GM12878 (cell line): ENCODE results near the gene TMEM86A. TPM values are rescaled to one million over a fixed set of nuclear protein-coding genes. Genes with fewer than 3 reads are reported as not detected.

Experiments
- ATAC-seq: fragments of 200-7000 bp; cut with Tn5 transposase; 3 replicates; pipeline ENCODE4 v1.9.1; 2020; ENCODE audit warnings: mild to moderate bottlenecking, moderate library complexity
- BruUV-seq: library from RNA; stranded (reverse); fragments of 400-500 nt; replicated peaks from 2 replicates; lab custom pipeline; 2021; lab: Mats Ljungman, UMichigan
- CTCF ChIA-PET: fragments of 300-600 bp; sonication (Branson Sonifier 250); formaldehyde crosslinking; extraction: SDS; loops from one replicate; lab custom pipeline; 2021; ENCODE audit warnings: inconsistent platforms; lab: Yijun Ruan, JAX
- POLR2A ChIA-PET: fragments of 350-600 bp; formaldehyde crosslinking; extraction: SDS; loops from one replicate; lab custom pipeline; 2021; ENCODE audit warnings: inconsistent platforms; lab: Charles Lee
- RAD21 ChIA-PET: fragments of 300-600 bp; sonication (Branson Sonifier 250); formaldehyde crosslinking; loops from one replicate; lab custom pipeline; 2023; ENCODE audit warnings: antibody characterized with exemption; ENCODE audit not compliant: unreplicated experiment; lab: Charles Lee
- SMC1A ChIA-PET: fragments of 300-600 bp; sonication (Branson Sonifier 250); formaldehyde crosslinking; loops from one replicate; lab custom pipeline; 2023; ENCODE audit not compliant: unreplicated experiment, uncharacterized antibody; lab: Charles Lee
- DNase-seq: peaks from one replicate; pipeline ENCODE4 v3.0.0-alpha.2; 2011; ENCODE audit warnings: low read depth, low spot score
- FAIRE-seq: peaks from 3 replicates; lab custom pipeline; 2011; peaks lifted over from hg19 to GRCh38; lab: Jason Lieb, UNC
- H2AFZ ChIP-seq: 2 replicates; pipeline ENCODE4 v1.6.0; 2011; ENCODE audit warnings: low read depth, low read length, control low read depth; ENCODE audit not compliant: control insufficient read depth
- H3K27ac ChIP-seq: 2 replicates; pipeline ENCODE4 v1.5.1; 2011; ENCODE audit warnings: control low read depth; ENCODE audit not compliant: control insufficient read depth, insufficient read depth
- H3K27me3 ChIP-seq, 2 experiments: replicated peaks in 1 of 2; 2 replicates each; pipeline versions ENCODE4 v1.6.0 to v1.6.1; 2011; ENCODE audit warnings: low read length in 1 of 2; ENCODE audit not compliant: control insufficient read depth in 2 of 2, insufficient read depth in 2 of 2
- H3K36me3 ChIP-seq, 2 experiments: 2 replicates each; pipeline ENCODE4 v1.5.1; 2011; ENCODE audit warnings: low read length in 1 of 2; ENCODE audit not compliant: control insufficient read depth in 2 of 2, insufficient read depth in 2 of 2
- H3K4me1 ChIP-seq: 2 replicates; pipeline ENCODE4 v1.6.1; 2011; ENCODE audit warnings: mild to moderate bottlenecking, low read length, moderate library complexity, mixed read lengths; ENCODE audit not compliant: control insufficient read depth, insufficient read depth
- H3K4me2 ChIP-seq: 2 replicates; pipeline ENCODE4 v1.6.0; 2011; ENCODE audit warnings: control low read depth; ENCODE audit not compliant: control insufficient read depth, insufficient read depth
- H3K4me3 ChIP-seq: fragments of 200-600 bp; sonication (generic); 2 replicates; pipeline ENCODE4 v1.5.1; 2016
- H3K79me2 ChIP-seq: 2 replicates; pipeline ENCODE4 v1.6.0; 2011; ENCODE audit warnings: low read length; ENCODE audit not compliant: control insufficient read depth, insufficient read depth
- H3K9ac ChIP-seq: 2 replicates; pipeline ENCODE4 v1.8.0; 2011; ENCODE audit warnings: low read length, control low read depth, mixed read lengths; ENCODE audit not compliant: control insufficient read depth, insufficient read depth
- H3K9me3 ChIP-seq: replicated peaks from 3 replicates; pipeline ENCODE4 v1.5.1; 2011; ENCODE audit warnings: mild to moderate bottlenecking, low read length; ENCODE audit not compliant: control insufficient read depth, insufficient read depth
- H4K20me1 ChIP-seq: 2 replicates; pipeline ENCODE4 v1.6.0; 2011; ENCODE audit not compliant: control insufficient read depth, insufficient read depth
- CREB1 ChIP-seq: IDR thresholded peaks from 2 replicates; pipeline ENCODE4 v1.6.1; 2012; ENCODE audit warnings: low read depth, mild to moderate bottlenecking, inconsistent platforms
- IKZF2 ChIP-seq, 2 experiments: fragments of 450-650 bp; IDR thresholded peaks; 2 replicates each; pipeline ENCODE4 v1.6.1; 2017; ENCODE audit warnings: mild to moderate bottlenecking in 2 of 2, moderate library complexity in 2 of 2
- IRF4 ChIP-seq: IDR thresholded peaks from 2 replicates; pipeline ENCODE4 v1.6.1; 2011; ENCODE audit warnings: low read depth, low read length
- NFYB ChIP-seq: IDR thresholded peaks from 2 replicates; pipeline ENCODE4 v1.6.1; 2011; ENCODE audit warnings: low read depth, mild to moderate bottlenecking, low read length, improper control_type of control experiment, moderate library complexity; ENCODE audit not compliant: insufficient read depth
- REST ChIP-seq: IDR thresholded peaks from 2 replicates; pipeline ENCODE4 v1.6.1; 2012; ENCODE audit warnings: mild to moderate bottlenecking, low read depth, low read length
- SIX5 ChIP-seq: IDR thresholded peaks from 2 replicates; pipeline ENCODE4 v1.6.1; 2011; ENCODE audit warnings: mild to moderate bottlenecking, low read depth, low read length, moderate library complexity; ENCODE audit not compliant: severe bottlenecking
- SMAD5 ChIP-seq: IDR thresholded peaks from 2 replicates; pipeline ENCODE4 v1.6.1; 2016; ENCODE audit warnings: antibody characterized with exemption, low read depth
- SUPT20H ChIP-seq: IDR thresholded peaks from 2 replicates; pipeline ENCODE4 v1.6.1; 2011; ENCODE audit warnings: low read depth, mild to moderate bottlenecking, low read length, moderate library complexity, borderline replicate concordance; ENCODE audit not compliant: control insufficient read depth
- TAF1 ChIP-seq: IDR thresholded peaks from 2 replicates; pipeline ENCODE4 v1.6.1; 2011; ENCODE audit warnings: mild to moderate bottlenecking, low read depth, low read length, borderline replicate concordance
- ZNF217 ChIP-seq: fragments of 450-650 bp; IDR thresholded peaks from 2 replicates; pipeline ENCODE4 v1.6.1; 2017; ENCODE audit warnings: antibody characterized with exemption, mild to moderate bottlenecking
- WGBS: methylation state at CpG from one replicate; pipeline ENCODE4 v1.1.6; 2016; ENCODE audit warnings: low lambda C conversion rate; ENCODE audit not compliant: insufficient replicate concordance, insufficient coverage; ENCODE audit errors: missing lambda C conversion rate; 5-methylcytosine and 5-hydroxymethylcytosine counted together
- in situ Hi-C: fragments of 300-500 bp; cut with MboI; formaldehyde crosslinking; loops from 9 replicates; pipeline ENCODE4 v1.14.3; 2018; ENCODE audit warnings: mixed read lengths
- intact Hi-C: fragments of 100-400 bp; cut with micrococcal nuclease; formaldehyde crosslinking; loops from one replicate; pipeline ENCODE4 v1.14.2; 2022; ENCODE audit not compliant: unreplicated experiment
- polyA plus RNA-seq, 11 experiments: library from polyadenylated mRNA; depleted of rRNA in 4 of 11; unstranded in 6 of 11; stranded (reverse) in 5 of 11; fragments of >200 nt; fragmentation: Nextera tagmentation in 4 of 11; fragmentation: Illumina TruSeq in 1 of 11; extraction: Ambion mirVana in 4 of 11; extraction: Trizol in 1 of 11; gene quantifications; 1 replicate in 1 of 11; 2 replicates in 10 of 11; pipeline versions ENCODE4 v1.2.1 to v1.2.3, GENCODE V29; 2011 to 2016; ENCODE audit warnings: inconsistent platforms in 2 of 11, missing spikeins in 2 of 11, low read depth in 1 of 11
- total RNA-seq, 4 experiments: library from RNA; depleted of rRNA in 3 of 4; stranded (reverse); fragments of >200 nt in 3 of 4; fragmentation: Illumina TruSeq in 1 of 4; extraction: Trizol in 1 of 4; gene quantifications; 2 replicates each; pipeline versions ENCODE4 v1.2.1 to v1.2.3, GENCODE V29; 2013 to 2021
- TF ChIP-seq, protein P1 (sequence below): fragments of 450-650 bp; IDR thresholded peaks from 2 replicates; pipeline ENCODE4 v1.6.1; 2018; ENCODE audit warnings: borderline replicate concordance, mild to moderate bottlenecking; ENCODE audit not compliant: partially characterized antibody
- TF ChIP-seq, protein P2 (sequence below): IDR thresholded peaks from 2 replicates; pipeline ENCODE4 v1.6.1; 2012; ENCODE audit warnings: low read length, inconsistent platforms
- TF ChIP-seq, protein P3 (sequence below): fragments of 450-650 bp; formaldehyde crosslinking; IDR thresholded peaks from 2 replicates; pipeline ENCODE4 v1.5.0; 2022; ENCODE audit warnings: mild to moderate bottlenecking, missing genetic modification characterization

Gene TMEM86A
- total and polyA plus RNA-seq, 10 of the 15 experiments (the other 5 are each of a cell fraction or from before 2014, with no cell fraction given) = 0.01 to 0.11 (median 0.06) TPM; not detected in 7

DNA sequence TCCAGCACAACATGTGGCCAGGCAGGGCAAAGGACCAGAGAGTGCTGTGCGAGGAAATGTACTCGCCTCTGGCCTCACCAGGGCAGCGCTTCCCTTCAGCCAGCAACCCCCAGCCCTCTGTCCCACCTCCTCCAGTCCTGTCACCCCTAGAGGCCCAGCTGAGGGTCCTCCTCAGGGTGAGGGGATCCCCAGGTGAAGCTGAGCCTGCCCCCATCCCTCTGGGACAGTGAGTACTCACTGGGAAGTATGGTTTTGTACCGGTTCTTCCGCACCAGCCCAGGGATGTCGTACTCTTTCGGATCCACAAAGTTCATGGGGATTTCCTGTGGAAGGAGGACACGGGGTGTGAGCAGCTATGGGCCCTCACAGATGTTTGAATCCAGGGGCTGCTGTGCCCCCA lies 39.1 kb downstream of the TMEM86A start:
- RAD21 ChIA-PET = interaction anchor here (0.7 to 1.7 kb wide), 2 partner anchors 16 to 27 kb away, joined by 4 to 5 read pairs; no protein-coding TSS in a partner anchor
- ATAC-seq = no peak; the same call in 2 of the 3 replicates
- intact Hi-C loops = no loop called here
- TF ChIP-seq IRF4 (no peak), CREB1 (no peak), SIX5 (no peak), SMAD5 (no peak), ZNF217 (no peak), REST (no peak), SUPT20H (no peak), IKZF2 (IDR thresholded peaks at IDR 0.05) (no peak), TAF1 (no peak), NFYB (no peak)
- TF ChIP-seq, protein P1, sequence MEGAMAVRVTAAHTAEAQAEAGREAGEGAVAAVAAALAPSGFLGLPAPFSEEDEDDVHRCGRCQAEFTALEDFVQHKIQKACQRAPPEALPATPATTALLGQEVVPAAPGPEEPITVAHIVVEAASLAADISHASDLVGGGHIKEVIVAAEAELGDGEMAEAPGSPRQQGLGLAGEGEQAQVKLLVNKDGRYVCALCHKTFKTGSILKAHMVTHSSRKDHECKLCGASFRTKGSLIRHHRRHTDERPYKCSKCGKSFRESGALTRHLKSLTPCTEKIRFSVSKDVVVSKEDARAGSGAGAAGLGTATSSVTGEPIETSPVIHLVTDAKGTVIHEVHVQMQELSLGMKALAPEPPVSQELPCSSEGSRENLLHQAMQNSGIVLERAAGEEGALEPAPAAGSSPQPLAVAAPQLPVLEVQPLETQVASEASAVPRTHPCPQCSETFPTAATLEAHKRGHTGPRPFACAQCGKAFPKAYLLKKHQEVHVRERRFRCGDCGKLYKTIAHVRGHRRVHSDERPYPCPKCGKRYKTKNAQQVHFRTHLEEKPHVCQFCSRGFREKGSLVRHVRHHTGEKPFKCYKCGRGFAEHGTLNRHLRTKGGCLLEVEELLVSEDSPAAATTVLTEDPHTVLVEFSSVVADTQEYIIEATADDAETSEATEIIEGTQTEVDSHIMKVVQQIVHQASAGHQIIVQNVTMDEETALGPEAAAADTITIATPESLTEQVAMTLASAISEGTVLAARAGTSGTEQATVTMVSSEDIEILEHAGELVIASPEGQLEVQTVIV = no peak
- TF ChIP-seq, protein P2, sequence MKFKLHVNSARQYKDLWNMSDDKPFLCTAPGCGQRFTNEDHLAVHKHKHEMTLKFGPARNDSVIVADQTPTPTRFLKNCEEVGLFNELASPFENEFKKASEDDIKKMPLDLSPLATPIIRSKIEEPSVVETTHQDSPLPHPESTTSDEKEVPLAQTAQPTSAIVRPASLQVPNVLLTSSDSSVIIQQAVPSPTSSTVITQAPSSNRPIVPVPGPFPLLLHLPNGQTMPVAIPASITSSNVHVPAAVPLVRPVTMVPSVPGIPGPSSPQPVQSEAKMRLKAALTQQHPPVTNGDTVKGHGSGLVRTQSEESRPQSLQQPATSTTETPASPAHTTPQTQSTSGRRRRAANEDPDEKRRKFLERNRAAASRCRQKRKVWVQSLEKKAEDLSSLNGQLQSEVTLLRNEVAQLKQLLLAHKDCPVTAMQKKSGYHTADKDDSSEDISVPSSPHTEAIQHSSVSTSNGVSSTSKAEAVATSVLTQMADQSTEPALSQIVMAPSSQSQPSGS = no peak
- TF ChIP-seq, protein P3, sequence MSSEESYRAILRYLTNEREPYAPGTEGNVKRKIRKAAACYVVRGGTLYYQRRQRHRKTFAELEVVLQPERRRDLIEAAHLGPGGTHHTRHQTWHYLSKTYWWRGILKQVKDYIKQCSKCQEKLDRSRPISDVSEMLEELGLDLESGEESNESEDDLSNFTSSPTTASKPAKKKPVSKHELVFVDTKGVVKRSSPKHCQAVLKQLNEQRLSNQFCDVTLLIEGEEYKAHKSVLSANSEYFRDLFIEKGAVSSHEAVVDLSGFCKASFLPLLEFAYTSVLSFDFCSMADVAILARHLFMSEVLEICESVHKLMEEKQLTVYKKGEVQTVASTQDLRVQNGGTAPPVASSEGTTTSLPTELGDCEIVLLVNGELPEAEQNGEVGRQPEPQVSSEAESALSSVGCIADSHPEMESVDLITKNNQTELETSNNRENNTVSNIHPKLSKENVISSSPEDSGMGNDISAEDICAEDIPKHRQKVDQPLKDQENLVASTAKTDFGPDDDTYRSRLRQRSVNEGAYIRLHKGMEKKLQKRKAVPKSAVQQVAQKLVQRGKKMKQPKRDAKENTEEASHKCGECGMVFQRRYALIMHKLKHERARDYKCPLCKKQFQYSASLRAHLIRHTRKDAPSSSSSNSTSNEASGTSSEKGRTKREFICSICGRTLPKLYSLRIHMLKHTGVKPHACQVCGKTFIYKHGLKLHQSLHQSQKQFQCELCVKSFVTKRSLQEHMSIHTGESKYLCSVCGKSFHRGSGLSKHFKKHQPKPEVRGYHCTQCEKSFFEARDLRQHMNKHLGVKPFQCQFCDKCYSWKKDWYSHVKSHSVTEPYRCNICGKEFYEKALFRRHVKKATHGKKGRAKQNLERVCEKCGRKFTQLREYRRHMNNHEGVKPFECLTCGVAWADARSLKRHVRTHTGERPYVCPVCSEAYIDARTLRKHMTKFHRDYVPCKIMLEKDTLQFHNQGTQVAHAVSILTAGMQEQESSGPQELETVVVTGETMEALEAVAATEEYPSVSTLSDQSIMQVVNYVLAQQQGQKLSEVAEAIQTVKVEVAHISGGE (CRISPR knock-in tag) = no peak

More for the DNA sequence above, 39.1 kb downstream of the TMEM86A start:
- H3K4me3 ChIP-seq = no peak overlapping the region
- no peak overlapping the region for H3K9ac ChIP-seq
- H3K27ac ChIP-seq = no peak overlapping the region
- DNase-seq (no peak), FAIRE-seq (no peak)
- no peak overlapping the region for H3K4me2 ChIP-seq
- in situ Hi-C loops = loop anchor here (10.0 kb wide), 1 partner anchor 57 kb away; the partner anchor contains the start of gene PTPN5
- BruUV-seq = no TSS peak
- ChIA-PET SMC1A (interaction anchor here (0.9 to 2.2 kb wide), 4 partner anchors 16 to 269 kb away, joined by 3 to 7 read pairs (median 4); no protein-coding TSS in a partner anchor), POLR2A (no interaction called here), CTCF (interaction anchor here (1.4 to 19.6 kb wide), 3 partner anchors 9 to 23 kb away, joined by 8 to 494 read pairs (median 60); partner anchors contain the start of gene IGSF22)
- H3K79me2 ChIP-seq = no peaks in the 10 kb centered on the region
- no peaks in the 10 kb centered on the region for H3K9me3 ChIP-seq
- no peaks in the 10 kb centered on the region for H3K27me3 ChIP-seq
- H2AFZ ChIP-seq = no peak overlapping the region
- no peaks in the 10 kb centered on the region for H4K20me1 ChIP-seq
- H3K36me3 ChIP-seq = no peaks in the 10 kb centered on the region
- H3K4me1 ChIP-seq = no peaks in the 10 kb centered on the region
- WGBS = 82% methylated on average over 8 of the region's 8 CpGs
